ENCODE data around the gene FCRL6.

The FCRL6 gene, protein sequence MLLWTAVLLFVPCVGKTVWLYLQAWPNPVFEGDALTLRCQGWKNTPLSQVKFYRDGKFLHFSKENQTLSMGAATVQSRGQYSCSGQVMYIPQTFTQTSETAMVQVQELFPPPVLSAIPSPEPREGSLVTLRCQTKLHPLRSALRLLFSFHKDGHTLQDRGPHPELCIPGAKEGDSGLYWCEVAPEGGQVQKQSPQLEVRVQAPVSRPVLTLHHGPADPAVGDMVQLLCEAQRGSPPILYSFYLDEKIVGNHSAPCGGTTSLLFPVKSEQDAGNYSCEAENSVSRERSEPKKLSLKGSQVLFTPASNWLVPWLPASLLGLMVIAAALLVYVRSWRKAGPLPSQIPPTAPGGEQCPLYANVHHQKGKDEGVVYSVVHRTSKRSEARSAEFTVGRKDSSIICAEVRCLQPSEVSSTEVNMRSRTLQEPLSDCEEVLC

DNA sequence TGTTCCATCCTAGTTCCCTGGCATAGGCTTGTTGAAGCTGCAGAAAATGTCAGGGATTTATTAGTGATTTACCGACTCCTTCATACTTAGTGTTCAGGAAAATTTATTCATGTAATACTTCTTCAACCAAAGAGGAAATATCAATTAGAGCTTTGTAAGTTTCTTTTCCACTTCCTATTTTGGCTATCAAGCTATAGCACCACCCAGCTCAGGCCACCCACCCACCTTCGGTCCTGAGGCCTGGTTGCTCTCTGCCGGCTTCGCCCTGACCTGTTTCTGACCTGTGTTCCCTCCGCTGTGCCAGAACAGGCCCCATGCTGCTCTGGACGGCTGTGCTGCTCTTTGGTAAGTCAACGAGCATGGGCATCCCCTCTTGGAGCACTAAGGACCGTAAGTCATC, at the start of gene FCRL6:
TSS of gene FCRL6 (plus strand) at position 250 of the 400 bp plus-strand sequence. CDS start at position 315, 65 bp downstream.
- no peak for DNase-seq

GRCh38 chr1:159753386-159753785, 48.8 kb upstream of the FCRL6 start:
- DNase-seq: no peak

- DNase-seq: no peak
Observed at GRCh38 chr1:159755451-159756007, 46.6 kb upstream of the FCRL6 start.

DNA sequence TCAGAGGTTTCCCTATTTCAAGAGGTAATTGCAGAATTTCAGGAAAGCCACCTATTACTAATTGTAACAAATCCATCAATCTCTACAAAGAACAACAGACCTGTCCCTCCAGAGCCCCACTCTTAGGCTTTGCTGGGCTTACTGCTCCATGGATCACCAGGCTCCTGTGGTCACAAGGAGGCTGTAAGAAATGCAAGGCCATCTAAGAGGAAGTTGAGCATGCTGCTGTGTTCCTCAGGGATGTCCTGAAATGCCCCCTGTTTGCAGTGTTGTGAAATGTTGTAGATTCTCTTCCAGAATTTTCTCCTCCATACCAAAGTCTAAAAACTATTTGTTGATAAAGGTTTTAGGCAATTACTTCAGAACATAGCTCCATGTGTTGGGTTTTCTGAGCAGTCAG, 45.8 kb upstream of the FCRL6 start:
- DNase-seq: no peak

DNA sequence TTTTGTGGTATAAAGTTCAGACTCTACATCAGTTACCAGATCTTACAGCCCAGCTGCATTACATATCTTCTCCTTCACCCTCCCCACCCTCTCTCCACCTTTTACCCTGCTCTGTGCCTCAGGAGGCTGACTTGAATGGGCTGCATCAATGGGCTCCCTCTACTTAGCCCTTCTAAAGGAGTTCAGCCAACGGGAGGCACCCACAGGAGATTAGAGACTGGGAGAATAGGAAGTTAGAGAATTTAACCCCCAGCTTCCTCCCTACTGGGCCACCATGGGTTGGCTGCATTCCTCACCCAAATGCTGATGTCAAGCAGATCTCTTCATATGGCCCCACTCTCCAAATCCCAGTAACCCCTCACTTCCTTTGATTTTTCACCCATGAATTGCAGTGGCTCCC, 38.5 kb upstream of the FCRL6 start:
- DNase-seq: no peak

- DNase-seq: no peak
Observed at GRCh38 chr1:159765806-159766205, 36.4 kb upstream of the FCRL6 start.

GRCh38 chr1:159771127-159771895, 30.8 kb upstream of the FCRL6 start:
- no peak for DNase-seq

- DNase-seq: no peak
Observed at GRCh38 chr1:159774465-159774864, 27.7 kb upstream of the FCRL6 start.

DNA sequence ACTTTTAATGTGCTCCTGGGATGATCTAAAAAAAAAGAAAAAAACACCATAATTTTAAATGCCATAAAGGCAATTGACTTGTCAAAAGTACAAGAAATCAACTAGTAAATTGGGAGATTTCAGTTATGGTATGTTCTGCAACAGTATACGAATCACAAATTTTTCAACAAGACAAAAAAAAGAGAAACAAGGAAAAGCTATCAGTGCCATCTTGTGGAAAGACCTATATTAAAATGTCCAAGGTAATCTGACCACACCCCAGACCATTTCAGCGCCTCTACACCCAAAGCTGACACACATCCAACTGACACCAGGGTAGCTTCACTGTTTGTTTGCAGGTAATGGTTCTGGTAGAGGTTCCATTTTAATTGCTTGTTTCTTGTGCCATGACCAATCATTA, 26.4 kb upstream of the FCRL6 start:
- no peak for DNase-seq

DNA sequence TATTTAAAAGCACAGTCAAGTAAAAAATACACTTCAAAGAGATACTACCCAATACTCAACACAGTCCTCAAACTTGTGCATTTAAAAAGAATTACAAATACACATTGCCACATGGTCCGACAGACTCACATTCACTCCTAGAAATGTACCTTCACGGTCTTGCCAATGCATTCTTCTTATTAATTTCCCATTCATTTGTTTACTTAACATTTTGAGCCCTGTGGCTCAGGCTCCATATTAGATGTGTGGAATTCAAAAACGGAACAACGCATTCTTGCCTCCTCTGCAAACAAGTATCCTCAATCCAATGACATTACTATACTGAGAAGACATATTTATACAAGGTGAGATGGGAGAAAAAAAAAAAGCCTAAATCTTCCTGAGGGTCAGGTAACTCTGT, 23.9 kb upstream of the FCRL6 start:
- no peak for DNase-seq

DNA sequence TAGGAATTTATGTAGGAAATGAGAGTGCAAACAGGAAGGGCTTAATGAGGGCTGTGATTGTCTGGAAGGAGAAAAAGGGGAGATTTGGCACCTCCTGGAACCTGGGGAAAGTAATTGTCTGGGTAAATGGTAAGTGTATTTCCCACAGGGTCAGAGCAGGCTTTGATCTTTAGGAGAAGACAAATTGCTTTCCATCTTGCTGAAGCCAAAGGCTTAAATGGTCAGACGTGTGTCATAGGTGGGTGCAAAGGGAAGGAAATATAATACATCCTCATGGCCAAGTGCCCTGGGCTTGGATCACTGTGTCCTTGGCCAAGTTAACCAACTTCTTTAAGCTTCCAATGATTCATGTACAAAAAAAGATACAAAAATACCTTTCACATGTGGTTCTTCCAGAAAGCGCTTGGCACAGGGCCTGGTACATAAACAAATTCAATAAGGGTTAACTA, 22.7 kb upstream of the FCRL6 start:
- DNase-seq: no peak

- DNase-seq: peak; percentile 97
Observed at GRCh38 chr1:159780583-159781582, 21.3 kb upstream of the FCRL6 start, which contains the start of gene DUSP23. Gene DUSP23, plus strand, starts transcription at chr1:159780962. Its CDS starts 139 bp downstream, at chr1:159781101.

GRCh38 chr1:159781992-159782391, 20.2 kb upstream of the FCRL6 start:
- no peak for DNase-seq

DNA sequence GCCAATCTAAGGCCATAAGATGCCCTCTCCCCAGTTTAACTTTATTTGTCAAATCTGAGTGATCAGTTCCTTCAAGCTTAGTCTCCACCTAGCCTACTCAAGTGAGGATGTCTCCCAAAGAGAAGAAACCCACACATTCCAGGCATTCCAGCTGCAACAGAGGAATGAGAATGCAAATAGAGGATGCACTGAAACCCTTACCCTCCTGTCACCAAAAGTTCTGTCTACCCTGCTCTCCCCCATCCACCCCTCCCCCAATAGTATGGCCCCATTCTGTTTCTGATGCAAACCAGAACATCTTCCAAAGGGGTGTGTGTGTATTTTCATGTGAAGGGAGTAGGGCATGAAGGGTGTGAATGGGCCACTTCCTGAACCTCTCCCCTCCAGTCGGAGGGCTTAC, 18.4 kb upstream of the FCRL6 start:
- no peak for DNase-seq

DNA sequence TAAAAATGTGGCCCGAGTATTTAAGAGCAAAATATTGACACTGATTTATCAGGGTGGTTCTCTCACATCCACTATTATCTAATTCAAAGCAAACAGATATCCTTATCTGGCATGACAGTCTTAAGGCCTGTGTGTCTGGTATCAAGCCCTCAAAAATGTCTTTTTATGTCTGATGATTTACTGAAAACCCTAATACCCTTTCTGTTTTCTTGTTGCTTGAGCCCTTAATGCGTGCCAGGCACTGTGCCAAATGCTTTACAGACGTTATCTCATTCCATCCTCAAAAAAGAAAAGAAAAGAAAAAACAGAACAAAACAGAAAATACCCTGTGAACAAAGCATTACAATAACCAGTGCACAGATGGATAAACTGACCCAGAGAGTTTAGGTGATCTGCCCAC, 15.7 kb upstream of the FCRL6 start:
- no peak for DNase-seq

DNA sequence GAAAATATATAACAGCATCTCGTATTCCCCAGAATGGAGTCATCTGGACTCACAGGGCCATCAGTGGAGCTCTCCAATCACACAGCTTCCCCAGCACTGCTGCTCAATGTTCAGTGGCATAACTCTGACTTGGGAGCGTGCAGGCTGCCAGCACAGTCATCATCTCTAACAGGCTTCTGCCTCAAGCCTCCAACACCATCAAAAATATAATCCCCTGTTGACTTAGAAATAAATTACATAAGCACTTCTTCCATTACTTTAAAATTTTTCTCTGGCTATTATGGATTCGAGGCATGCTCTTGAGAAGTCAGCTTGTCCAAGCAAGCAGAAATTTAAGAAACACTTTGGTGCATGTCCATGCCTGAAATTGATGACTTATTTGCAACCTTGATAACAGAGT, 15.2 kb upstream of the FCRL6 start:
- DNase-seq: no peak

GRCh38 chr1:159790237-159790917, 11.8 kb upstream of the FCRL6 start:
- no peak for DNase-seq

GRCh38 chr1:159791031-159791430, 11.1 kb upstream of the FCRL6 start:
- no peak for DNase-seq

DNA sequence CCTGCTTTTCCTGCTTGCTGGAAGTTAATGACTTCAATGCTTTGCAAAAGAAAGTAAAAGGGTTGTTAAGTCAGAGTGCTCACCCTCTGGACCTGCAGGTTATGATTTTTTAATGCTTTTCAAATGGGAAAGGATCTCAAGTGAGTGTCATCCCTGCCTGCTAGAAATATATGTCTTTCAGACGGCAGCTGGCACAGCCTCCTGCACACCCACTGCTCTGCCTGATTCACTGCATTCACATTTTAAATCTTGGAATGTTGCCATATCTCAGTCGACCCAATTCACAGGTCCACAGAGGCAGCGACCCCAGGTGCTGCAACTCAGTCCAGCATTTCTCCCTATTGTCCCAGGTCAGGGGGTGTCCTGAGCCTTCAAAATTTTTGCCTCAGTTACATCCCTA, 10.7 kb upstream of the FCRL6 start:
- DNase-seq: no peak

DNA sequence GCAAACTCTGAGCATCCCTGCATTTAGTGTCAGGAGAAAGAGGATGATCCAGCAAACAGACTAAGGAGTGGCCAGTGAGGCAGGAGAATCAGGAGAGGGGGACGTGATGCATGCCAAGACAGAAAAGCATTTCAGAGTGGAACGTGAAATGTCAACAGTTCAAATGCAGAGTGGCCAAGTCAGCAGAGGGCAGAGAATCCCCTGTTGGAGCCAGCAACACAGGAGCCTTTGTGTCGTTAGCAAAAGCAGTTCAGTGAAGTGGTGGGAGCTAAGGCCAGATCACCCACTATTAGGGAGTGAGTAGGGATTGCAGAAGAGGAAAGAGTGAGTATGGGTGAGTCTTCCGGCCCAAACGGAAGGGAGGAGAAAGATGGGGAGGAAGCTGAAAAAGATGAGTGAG, 6.6 kb upstream of the FCRL6 start:
- no peak for DNase-seq

GRCh38 chr1:159798893-159799292, 3.3 kb upstream of the FCRL6 start:
- peak; percentile 46 for DNase-seq

All from CD4-positive, alpha-beta T cell treated with Interferon gamma for 1 hour (primary cell).